Panc1 (cell line): Measurements from ENCODE around the gene KCTD6. TPM values are rescaled to one million over a fixed set of nuclear protein-coding genes. Genes with fewer than 3 reads are reported as not detected.

ENCODE experiments used
- ATAC-seq: fragments of 200-7000 bp; cut with Tn5 transposase; 2 replicates; pipeline ENCODE4 v1.9.1; 2020; ENCODE audit warnings: mild to moderate bottlenecking, moderate library complexity
- BruUV-seq: library from RNA; stranded (reverse); fragments of 400-500 nt; replicated peaks from 2 replicates; lab custom pipeline; 2021; lab: Mats Ljungman, UMichigan
- CTCF ChIA-PET: fragments of 300-600 bp; sonication (Branson Sonifier 250); formaldehyde crosslinking; loops from one replicate; lab custom pipeline; 2022; ENCODE audit warnings: antibody characterized with exemption; lab: Charles Lee
- POLR2A ChIA-PET: fragments of 300-600 bp; sonication (Branson Sonifier 250); formaldehyde crosslinking; loops from one replicate; lab custom pipeline; 2022; ENCODE audit warnings: antibody characterized with exemption; lab: Charles Lee
- DNase-seq: peaks from one replicate; pipeline ENCODE4 v3.0.0-alpha.2; 2010; ENCODE audit warnings: low read depth, low spot score
- H3K27ac ChIP-seq: 2 replicates; pipeline ENCODE4 v1.5.1; 2011; ENCODE audit warnings: mild to moderate bottlenecking, low read length, inconsistent platforms
- H3K27me3 ChIP-seq: fragments of 200-500 bp; sonication (Bioruptor generic); 2 replicates; pipeline ENCODE4 v1.6.0; 2014; ENCODE audit warnings: low read length, inconsistent platforms; ENCODE audit not compliant: control insufficient read depth, insufficient read depth
- H3K36me3 ChIP-seq: fragments of 200-500 bp; sonication (Bioruptor generic); 2 replicates; pipeline ENCODE4 v1.5.1; 2014; ENCODE audit warnings: inconsistent platforms, mild to moderate bottlenecking, low read length, moderate library complexity; ENCODE audit not compliant: control insufficient read depth, insufficient read depth
- H3K4me1 ChIP-seq: 2 replicates; pipeline ENCODE4 v1.5.1; 2011; ENCODE audit warnings: inconsistent platforms, mild to moderate bottlenecking, low read length, moderate library complexity; ENCODE audit not compliant: control insufficient read depth, insufficient read depth
- H3K4me3 ChIP-seq, 2 experiments: 2 replicates each; pipeline ENCODE4 v1.5.1; 2011 to 2012; ENCODE audit warnings: low read depth in 2 of 2, low read length in 2 of 2, mild to moderate bottlenecking in 2 of 2, inconsistent platforms in 1 of 2, moderate library complexity in 1 of 2
- H3K9me3 ChIP-seq: fragments of 200-500 bp; sonication (Bioruptor generic); 2 replicates; pipeline ENCODE4 v1.5.1; 2014; ENCODE audit warnings: low read depth, mild to moderate bottlenecking, inconsistent platforms, low read length, moderate library complexity; ENCODE audit not compliant: control insufficient read depth, insufficient read depth
- POLR2AphosphoS5 ChIP-seq: IDR thresholded peaks from 2 replicates; pipeline ENCODE4 v1.6.1; 2012; ENCODE audit warnings: mild to moderate bottlenecking, low read depth, low read length, moderate library complexity
- SIN3A ChIP-seq: IDR thresholded peaks from 2 replicates; pipeline ENCODE4 v1.6.1; 2012; ENCODE audit warnings: low read depth, mild to moderate bottlenecking, low read length, moderate library complexity, borderline replicate concordance; ENCODE audit not compliant: insufficient read depth
- TCF7L2 ChIP-seq: IDR thresholded peaks from 2 replicates; pipeline ENCODE4 v1.6.1; 2011; ENCODE audit warnings: mild to moderate bottlenecking, low read depth, low read length, inconsistent platforms
- in situ Hi-C: cut with HindIII; loops from 2 replicates; pipeline ENCODE4 v1.10.0; 2016; ENCODE audit warnings: low sequenced_read_pairs, low pct_unique_long_range_greater_than_20kb
- intact Hi-C: fragments of 100-400 bp; cut with micrococcal nuclease; formaldehyde crosslinking; loops from one replicate; pipeline ENCODE4 v1.10.0; 2022; ENCODE audit not compliant: unreplicated experiment
- total RNA-seq: library from RNA; stranded (reverse); gene quantifications from one replicate; pipeline ENCODE4 v1.2.1, GENCODE V29; 2021; ENCODE audit not compliant: unreplicated experiment
- TF ChIP-seq, protein P1 (sequence below): fragments of 450-650 bp; IDR thresholded peaks from 2 replicates; pipeline ENCODE4 v1.5.1; 2017; ENCODE audit warnings: mild to moderate bottlenecking
- TF ChIP-seq, protein P2 (sequence below), 2 experiments: IDR thresholded peaks; 2 replicates each; pipeline ENCODE4 v1.6.1; 2011 to 2012; ENCODE audit warnings: low read depth in 2 of 2, control low read depth in 1 of 2, low read length in 1 of 2, mild to moderate bottlenecking in 1 of 2, moderate library complexity in 1 of 2; ENCODE audit not compliant: insufficient read depth in 1 of 2

Gene KCTD6
- total RNA-seq, 1 experiment from 2014 or later = 18.3 TPM

DNA sequence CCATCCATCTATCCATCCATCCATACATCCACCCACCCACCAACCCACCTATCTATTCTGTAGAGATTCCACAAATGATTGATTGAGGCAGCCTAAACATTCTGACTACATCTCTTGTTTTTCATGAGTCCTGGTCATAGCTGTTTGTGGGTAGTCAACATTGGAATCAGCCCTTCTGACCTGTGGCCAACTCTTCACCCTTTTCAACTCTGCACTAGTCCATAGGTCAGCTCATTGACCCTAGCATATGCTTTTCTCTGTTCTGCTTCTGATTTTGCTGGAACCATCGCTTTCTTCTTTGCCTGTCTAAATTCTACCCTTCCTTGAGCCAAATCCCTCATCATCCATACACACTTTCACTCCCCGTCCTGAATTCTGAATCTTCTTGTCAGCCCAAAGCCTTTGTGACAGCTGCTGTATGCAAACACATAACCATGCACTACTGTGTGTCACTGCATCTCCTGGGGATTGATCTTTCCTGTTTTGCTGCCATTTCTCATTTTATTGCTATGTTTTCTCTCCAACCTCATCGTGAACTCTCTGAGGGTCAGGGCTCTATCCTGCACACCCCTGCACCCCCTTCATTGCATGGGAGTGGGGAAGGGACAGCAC is 16.8 kb upstream of the KCTD6 start:
- ChIA-PET CTCF (no interaction called here), POLR2A (no interaction called here)
- H3K9me3 ChIP-seq = no peaks in the 10 kb centered on the region
- intact Hi-C loops (no loop called here), in situ Hi-C loops (no loop called here)
- no peak overlapping the region for H3K4me3 ChIP-seq
- H3K36me3 ChIP-seq = no peaks in the 10 kb centered on the region
- ATAC-seq (no peak), DNase-seq (no peak)
- H3K27me3 ChIP-seq = no peaks in the 10 kb centered on the region
- no TSS peak for BruUV-seq
- H3K27ac ChIP-seq = peak overlapping the region; percentile 92; the same call in 1 of the 2 replicates
- TF ChIP-seq, protein P1, sequence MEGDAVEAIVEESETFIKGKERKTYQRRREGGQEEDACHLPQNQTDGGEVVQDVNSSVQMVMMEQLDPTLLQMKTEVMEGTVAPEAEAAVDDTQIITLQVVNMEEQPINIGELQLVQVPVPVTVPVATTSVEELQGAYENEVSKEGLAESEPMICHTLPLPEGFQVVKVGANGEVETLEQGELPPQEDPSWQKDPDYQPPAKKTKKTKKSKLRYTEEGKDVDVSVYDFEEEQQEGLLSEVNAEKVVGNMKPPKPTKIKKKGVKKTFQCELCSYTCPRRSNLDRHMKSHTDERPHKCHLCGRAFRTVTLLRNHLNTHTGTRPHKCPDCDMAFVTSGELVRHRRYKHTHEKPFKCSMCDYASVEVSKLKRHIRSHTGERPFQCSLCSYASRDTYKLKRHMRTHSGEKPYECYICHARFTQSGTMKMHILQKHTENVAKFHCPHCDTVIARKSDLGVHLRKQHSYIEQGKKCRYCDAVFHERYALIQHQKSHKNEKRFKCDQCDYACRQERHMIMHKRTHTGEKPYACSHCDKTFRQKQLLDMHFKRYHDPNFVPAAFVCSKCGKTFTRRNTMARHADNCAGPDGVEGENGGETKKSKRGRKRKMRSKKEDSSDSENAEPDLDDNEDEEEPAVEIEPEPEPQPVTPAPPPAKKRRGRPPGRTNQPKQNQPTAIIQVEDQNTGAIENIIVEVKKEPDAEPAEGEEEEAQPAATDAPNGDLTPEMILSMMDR = no peak
- TF ChIP-seq SIN3A (no peak), POLR2AphosphoS5 (no peak)
- H3K4me1 ChIP-seq = peaks cover 26% of the 10 kb centered on the region

DNA sequence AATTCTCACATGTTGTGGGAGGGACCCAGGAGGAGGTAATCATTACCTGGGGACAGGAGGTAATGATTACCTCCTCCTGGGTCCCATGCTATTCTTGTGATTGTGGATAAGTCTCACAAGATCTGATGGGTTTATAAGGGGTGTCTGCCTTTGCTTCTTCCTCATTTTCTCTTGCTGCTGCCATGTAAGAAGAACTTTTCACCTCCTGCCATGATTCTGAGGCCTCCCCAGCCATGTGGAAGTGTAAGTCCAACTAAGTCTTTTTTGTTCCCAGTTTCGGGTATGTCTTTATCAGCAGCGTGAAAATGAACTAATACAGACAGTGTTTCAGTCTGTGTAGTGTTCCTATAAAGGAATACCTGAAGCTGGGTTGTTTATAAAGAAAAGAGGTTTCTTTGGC is 13.1 kb upstream of the KCTD6 start:
- ChIA-PET POLR2A (no interaction called here), CTCF (no interaction called here)
- ATAC-seq = no peak
- intact Hi-C loops = no loop called here
- in situ Hi-C loops = no loop called here
- Histone ChIP-seq H3K4me1 (peaks cover 7% of the 10 kb centered on the region; the same call in 1 of the 2 replicates), H3K9me3 (no peaks in the 10 kb centered on the region), H3K4me3 (no peak overlapping the region), H3K27me3 (no peaks in the 10 kb centered on the region), H3K27ac (peak overlapping the region; percentile 29; the same call in 1 of the 2 replicates), H3K36me3 (no peaks in the 10 kb centered on the region)
- DNase-seq = no peak
- BruUV-seq = no TSS peak
- TF ChIP-seq POLR2AphosphoS5 (no peak), SIN3A (no peak), TCF7L2 (no peak)
- TF ChIP-seq, protein P2, sequence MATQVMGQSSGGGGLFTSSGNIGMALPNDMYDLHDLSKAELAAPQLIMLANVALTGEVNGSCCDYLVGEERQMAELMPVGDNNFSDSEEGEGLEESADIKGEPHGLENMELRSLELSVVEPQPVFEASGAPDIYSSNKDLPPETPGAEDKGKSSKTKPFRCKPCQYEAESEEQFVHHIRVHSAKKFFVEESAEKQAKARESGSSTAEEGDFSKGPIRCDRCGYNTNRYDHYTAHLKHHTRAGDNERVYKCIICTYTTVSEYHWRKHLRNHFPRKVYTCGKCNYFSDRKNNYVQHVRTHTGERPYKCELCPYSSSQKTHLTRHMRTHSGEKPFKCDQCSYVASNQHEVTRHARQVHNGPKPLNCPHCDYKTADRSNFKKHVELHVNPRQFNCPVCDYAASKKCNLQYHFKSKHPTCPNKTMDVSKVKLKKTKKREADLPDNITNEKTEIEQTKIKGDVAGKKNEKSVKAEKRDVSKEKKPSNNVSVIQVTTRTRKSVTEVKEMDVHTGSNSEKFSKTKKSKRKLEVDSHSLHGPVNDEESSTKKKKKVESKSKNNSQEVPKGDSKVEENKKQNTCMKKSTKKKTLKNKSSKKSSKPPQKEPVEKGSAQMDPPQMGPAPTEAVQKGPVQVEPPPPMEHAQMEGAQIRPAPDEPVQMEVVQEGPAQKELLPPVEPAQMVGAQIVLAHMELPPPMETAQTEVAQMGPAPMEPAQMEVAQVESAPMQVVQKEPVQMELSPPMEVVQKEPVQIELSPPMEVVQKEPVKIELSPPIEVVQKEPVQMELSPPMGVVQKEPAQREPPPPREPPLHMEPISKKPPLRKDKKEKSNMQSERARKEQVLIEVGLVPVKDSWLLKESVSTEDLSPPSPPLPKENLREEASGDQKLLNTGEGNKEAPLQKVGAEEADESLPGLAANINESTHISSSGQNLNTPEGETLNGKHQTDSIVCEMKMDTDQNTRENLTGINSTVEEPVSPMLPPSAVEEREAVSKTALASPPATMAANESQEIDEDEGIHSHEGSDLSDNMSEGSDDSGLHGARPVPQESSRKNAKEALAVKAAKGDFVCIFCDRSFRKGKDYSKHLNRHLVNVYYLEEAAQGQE (IDR thresholded peaks at IDR 0.05; ENCODE audit: insufficient read depth in 1 of 2, low read depth in 2 of 2, low read length in 1 of 2) = no peak
- TF ChIP-seq, protein P1 = no peak
